A673 (cell line): ENCODE measurements around the gene SLC7A1.

Experiments
- EZH2 ChIP-seq: fragments of 200-600 bp; sonication (generic); IDR thresholded peaks from 2 replicates; pipeline ENCODE4 v1.6.1; 2017; ENCODE audit warnings: borderline replicate concordance, low read depth, mild to moderate bottlenecking, mixed read lengths, antibody characterized with exemption, low read length; ENCODE audit not compliant: poor library complexity, severe bottlenecking
- TF ChIP-seq, protein P1 (sequence below): fragments of 300-800, 200-600 bp; sonication (generic); conservative IDR thresholded peaks from 2 replicates; pipeline ENCODE4 v1.5.1; 2017; ENCODE audit warnings: low read depth, mild to moderate bottlenecking, antibody characterized with exemption, low read length, moderate library complexity, mixed read lengths

DNA sequence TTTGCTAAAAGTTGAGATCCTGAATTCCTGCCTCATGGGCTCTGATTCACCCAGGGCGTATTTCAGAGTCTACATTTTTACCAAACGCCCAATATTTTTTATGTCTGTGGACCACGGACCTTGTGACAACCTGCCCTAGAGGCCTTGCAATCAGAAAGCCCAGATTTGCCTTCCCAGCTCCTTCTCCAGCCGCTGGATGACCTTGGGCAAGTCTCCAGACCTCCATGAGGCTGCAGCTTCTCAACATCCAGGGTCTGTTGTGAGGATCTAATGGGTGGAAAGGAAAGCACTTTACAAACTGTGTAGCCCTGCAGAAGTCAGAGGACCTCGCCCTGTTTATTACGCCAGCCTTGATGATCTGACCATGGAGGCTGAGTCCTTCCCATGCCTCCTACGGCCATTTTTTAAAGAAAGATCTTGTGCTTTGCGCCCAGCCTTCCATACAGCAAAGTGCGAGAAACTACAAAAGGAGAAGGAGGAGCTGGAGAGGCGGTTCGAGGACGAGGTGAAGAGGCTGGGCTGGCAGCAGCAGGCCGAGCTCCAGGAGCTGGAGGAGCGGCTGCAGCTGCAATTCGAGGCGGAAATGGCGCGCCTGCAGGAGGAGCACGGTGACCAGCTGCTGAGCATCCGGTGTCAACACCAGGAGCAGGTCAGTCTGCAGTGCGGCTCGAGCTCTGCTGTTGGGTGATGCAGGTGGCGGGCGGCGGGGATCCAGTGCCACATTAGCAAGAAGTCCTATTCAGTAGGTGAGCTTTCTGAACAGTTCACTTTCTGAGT is 115.6 kb downstream of the SLC7A1 start:
- TF ChIP-seq, protein P1, sequence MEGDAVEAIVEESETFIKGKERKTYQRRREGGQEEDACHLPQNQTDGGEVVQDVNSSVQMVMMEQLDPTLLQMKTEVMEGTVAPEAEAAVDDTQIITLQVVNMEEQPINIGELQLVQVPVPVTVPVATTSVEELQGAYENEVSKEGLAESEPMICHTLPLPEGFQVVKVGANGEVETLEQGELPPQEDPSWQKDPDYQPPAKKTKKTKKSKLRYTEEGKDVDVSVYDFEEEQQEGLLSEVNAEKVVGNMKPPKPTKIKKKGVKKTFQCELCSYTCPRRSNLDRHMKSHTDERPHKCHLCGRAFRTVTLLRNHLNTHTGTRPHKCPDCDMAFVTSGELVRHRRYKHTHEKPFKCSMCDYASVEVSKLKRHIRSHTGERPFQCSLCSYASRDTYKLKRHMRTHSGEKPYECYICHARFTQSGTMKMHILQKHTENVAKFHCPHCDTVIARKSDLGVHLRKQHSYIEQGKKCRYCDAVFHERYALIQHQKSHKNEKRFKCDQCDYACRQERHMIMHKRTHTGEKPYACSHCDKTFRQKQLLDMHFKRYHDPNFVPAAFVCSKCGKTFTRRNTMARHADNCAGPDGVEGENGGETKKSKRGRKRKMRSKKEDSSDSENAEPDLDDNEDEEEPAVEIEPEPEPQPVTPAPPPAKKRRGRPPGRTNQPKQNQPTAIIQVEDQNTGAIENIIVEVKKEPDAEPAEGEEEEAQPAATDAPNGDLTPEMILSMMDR, result no peak
- no peak for TF ChIP-seq EZH2
